Astrocyte (in vitro differentiated cells and primary cell): ENCODE data around the gene SYTL3.

Source experiments
- CTCF ChIP-seq: IDR thresholded peaks from 2 replicates; pipeline ENCODE4 v1.5.1; 2011; ENCODE audit warnings: low read depth, mild to moderate bottlenecking, inconsistent platforms, low read length, moderate library complexity; ENCODE audit not compliant: insufficient read depth
- EZH2 ChIP-seq: IDR thresholded peaks from 2 replicates; pipeline ENCODE4 v1.6.1; 2012; ENCODE audit warnings: mild to moderate bottlenecking, low read length, inconsistent platforms; ENCODE audit not compliant: insufficient read depth

GRCh38 chr6:158787395-158787794, 137.5 kb downstream of the SYTL3 start:
- TF ChIP-seq CTCF (no peak), EZH2 (no peak)
